IPS DF 6.9 (cell line): Measurements from ENCODE around the gene SLC25A30.
"Not testable (repeated sequence)": the region's sequence is repeated elsewhere in the genome, so short reads cannot be mapped to it uniquely, and the experiment has no call there.

Source experiments
- DNase-seq: peaks from one replicate; pipeline ENCODE4 v3.0.0-alpha.2; 2013; ENCODE audit warnings: low read depth, low spot score
- H3K27ac ChIP-seq: one replicate; pipeline ENCODE4 v1.5.1; 2013; ENCODE audit warnings: low read length, control low read depth
- H3K27me3 ChIP-seq: 2 replicates; pipeline ENCODE4 v1.6.1; 2013; ENCODE audit warnings: mild to moderate bottlenecking, low read length; ENCODE audit not compliant: control insufficient read depth, insufficient read depth
- H3K36me3 ChIP-seq: 2 replicates; pipeline ENCODE4 v1.6.1; 2013; ENCODE audit warnings: low read length; ENCODE audit not compliant: control insufficient read depth, insufficient read depth
- H3K4me1 ChIP-seq: 2 replicates; pipeline ENCODE4 v1.6.1; 2013; ENCODE audit warnings: low read length; ENCODE audit not compliant: control insufficient read depth, insufficient read depth
- H3K4me3 ChIP-seq: 2 replicates; pipeline ENCODE4 v1.5.1; 2013; ENCODE audit warnings: mild to moderate bottlenecking, low read length
- H3K9me3 ChIP-seq: 2 replicates; pipeline ENCODE4 v1.6.1; 2013; ENCODE audit warnings: low read length, inconsistent platforms; ENCODE audit not compliant: control insufficient read depth, insufficient read depth
- WGBS: extraction: QIAGEN DNeasy Blood & Tissue Kit; methylation state at CpG from one replicate; pipeline ENCODE4 v1.1.7; 2013; ENCODE audit warnings: mixed read lengths, missing lambda C conversion rate; ENCODE audit not compliant: insufficient read length, insufficient coverage; 5-methylcytosine and 5-hydroxymethylcytosine counted together

Gene SLC25A30

DNA sequence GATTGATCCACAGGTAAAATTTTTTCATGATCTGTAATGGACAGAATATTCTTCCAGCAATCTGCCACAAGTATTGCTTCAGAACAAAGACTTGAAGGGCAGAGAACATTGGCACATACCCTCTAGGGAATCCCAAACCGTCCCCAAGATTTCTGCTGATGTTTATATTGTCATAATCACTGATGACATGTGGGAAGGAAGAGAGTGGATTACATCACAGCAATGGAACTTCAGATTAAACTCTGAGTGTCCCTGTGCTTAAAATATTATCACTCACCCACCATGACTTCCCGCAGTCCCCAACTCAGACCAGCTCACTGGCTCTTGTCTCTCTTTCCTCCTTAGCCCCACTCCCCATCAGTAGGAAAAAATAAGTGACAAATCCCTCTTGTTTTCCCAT, 68.7 kb downstream of the SLC25A30 start:
- DNase-seq = no peak
- no CpG with 5 or more reads among the region's 2 CpGs for WGBS
- Histone ChIP-seq H3K27me3 (no peaks in the 10 kb centered on the region), H3K4me1 (no peaks in the 10 kb centered on the region), H3K36me3 (no peaks in the 10 kb centered on the region; the same call in 1 of the 2 replicates), H3K27ac (no peak overlapping the region), H3K9me3 (no peaks in the 10 kb centered on the region), H3K4me3 (no peak overlapping the region)

- H3K9me3 ChIP-seq, H3K27me3 ChIP-seq, H3K4me3 ChIP-seq, H3K27ac ChIP-seq, DNase-seq, H3K36me3 ChIP-seq, H3K4me1 ChIP-seq: not testable (repeated sequence)
- no CpG with 5 or more reads among the region's 8 CpGs for WGBS
Observed at GRCh38 chr13:45344064-45344463, 74.1 kb downstream of the SLC25A30 start.
